GM23338 (cell line): Measurements from ENCODE around the gene IMMP2L. TPM values are rescaled to one million over a fixed set of nuclear protein-coding genes. Genes with fewer than 3 reads are reported as not detected.

ENCODE experiments used
- ATAC-seq: fragments of 200-7000 bp; cut with Tn5 transposase; 3 replicates; pipeline ENCODE4 v1.9.1; 2020
- DNase-seq: peaks from one replicate; pipeline ENCODE4 v3.0.0-alpha.2; 2015; ENCODE audit warnings: low spot score
- H2AFZ ChIP-seq: fragments of 200-600 bp; sonication (generic); 2 replicates; pipeline ENCODE4 v1.8.0; 2016; ENCODE audit warnings: antibody characterized with exemption, mild to moderate bottlenecking, moderate library complexity
- H3F3A ChIP-seq: fragments of 200-600 bp; sonication (generic); replicated peaks from 2 replicates; pipeline ENCODE4 v1.8.0; 2017; ENCODE audit warnings: antibody characterized with exemption, mixed run types, low read depth
- H3K27ac ChIP-seq: fragments of 200-600 bp; sonication (generic); 2 replicates; pipeline ENCODE4 v1.6.1; 2016; ENCODE audit warnings: low read depth
- H3K27me3 ChIP-seq: fragments of 200-600 bp; sonication (generic); 2 replicates; pipeline ENCODE4 v1.8.0; 2016; ENCODE audit warnings: mild to moderate bottlenecking, mixed run types, moderate library complexity; ENCODE audit not compliant: insufficient read depth
- H3K36me3 ChIP-seq: fragments of 200-600 bp; sonication (generic); 2 replicates; pipeline ENCODE4 v1.8.0; 2016; ENCODE audit warnings: mild to moderate bottlenecking; ENCODE audit not compliant: insufficient read depth
- H3K4me1 ChIP-seq: fragments of 200-600 bp; sonication (generic); 2 replicates; pipeline ENCODE4 v1.8.0; 2016; ENCODE audit warnings: mild to moderate bottlenecking, moderate library complexity; ENCODE audit not compliant: insufficient read depth
- H3K4me2 ChIP-seq: fragments of 200-600 bp; sonication (generic); 2 replicates; pipeline ENCODE4 v1.7.1; 2017; ENCODE audit warnings: mixed run types
- H3K4me3 ChIP-seq: fragments of 200-600 bp; sonication (generic); 2 replicates; pipeline ENCODE4 v1.6.1; 2016; ENCODE audit warnings: mixed run types
- H3K79me2 ChIP-seq: fragments of 200-600 bp; sonication (generic); replicated peaks from 2 replicates; pipeline ENCODE4 v1.8.0; 2017; ENCODE audit warnings: mild to moderate bottlenecking; ENCODE audit not compliant: insufficient read depth
- H3K9me2 ChIP-seq: fragments of 200-600 bp; sonication (generic); 2 replicates; pipeline ENCODE4 v1.8.0; 2017; ENCODE audit not compliant: insufficient read depth
- H4K20me1 ChIP-seq: fragments of 200-600 bp; sonication (generic); replicated peaks from 2 replicates; pipeline ENCODE4 v1.8.0; 2017; ENCODE audit warnings: mild to moderate bottlenecking; ENCODE audit not compliant: insufficient read depth
- H3K27ac Mint-ChIP-seq: 2 replicates; pipeline ENCODE4 v1.8.0; 2020; ENCODE audit warnings: inconsistent platforms, mild to moderate bottlenecking, moderate library complexity, mixed read lengths
- H3K27me3 Mint-ChIP-seq: 3 replicates; pipeline ENCODE4 v1.8.0; 2022; ENCODE audit warnings: low read depth, mild to moderate bottlenecking, moderate library complexity, mixed read lengths, inconsistent platforms; ENCODE audit not compliant: insufficient read depth, poor library complexity
- H3K36me3 Mint-ChIP-seq: 3 replicates; pipeline ENCODE4 v1.8.0; 2021; ENCODE audit warnings: low read depth, mild to moderate bottlenecking, inconsistent platforms, moderate library complexity, mixed read lengths
- H3K4me1 Mint-ChIP-seq: 3 replicates; pipeline ENCODE4 v1.8.0; 2020; ENCODE audit warnings: mild to moderate bottlenecking, inconsistent platforms, mixed read lengths
- H3K4me3 Mint-ChIP-seq: 3 replicates; pipeline ENCODE4 v1.8.0; 2021; ENCODE audit warnings: moderate library complexity, mild to moderate bottlenecking, inconsistent platforms, mixed read lengths
- H3K9me3 Mint-ChIP-seq: 3 replicates; pipeline ENCODE4 v1.8.0; 2020; ENCODE audit warnings: moderate library complexity, mild to moderate bottlenecking, inconsistent platforms, mixed read lengths
- JUNB ChIP-seq: IDR thresholded peaks from one replicate; pipeline ENCODE4 v1.6.1; 2016; ENCODE audit warnings: antibody characterized with exemption; ENCODE audit not compliant: unreplicated experiment
- NANOG ChIP-seq: IDR thresholded peaks from 2 replicates; pipeline ENCODE4 v1.6.1; 2016; ENCODE audit warnings: antibody characterized with exemption, borderline replicate concordance
- REST ChIP-seq: IDR thresholded peaks from one replicate; pipeline ENCODE4 v1.6.1; 2018; ENCODE audit warnings: antibody characterized with exemption; ENCODE audit not compliant: unreplicated experiment
- STAT1 ChIP-seq: IDR thresholded peaks from one replicate; pipeline ENCODE4 v1.6.1; 2016; ENCODE audit warnings: antibody characterized with exemption; ENCODE audit not compliant: unreplicated experiment
- ZNF462 ChIP-seq: fragments of 250-450 bp; sonication (Bioruptor Pico); IDR thresholded peaks from 2 replicates; pipeline ENCODE4 v1.5.0; 2020; ENCODE audit warnings: mild to moderate bottlenecking, moderate library complexity
- polyA plus RNA-seq: library from polyadenylated mRNA; unstranded; fragments of >200 nt; fragmentation: Nextera tagmentation; extraction: Ambion mirVana; gene quantifications from 2 replicates; pipeline ENCODE4 v1.2.1, GENCODE V29; 2016
- total RNA-seq: library from RNA; depleted of rRNA; stranded (reverse); fragments of >200 nt; shearing (Covaris generic); gene quantifications from 2 replicates; pipeline ENCODE4 v1.2.3, GENCODE V29; 2014

The IMMP2L gene
- total and polyA plus RNA-seq, 2 experiments from 2014 or later, result 7.3 to 14.0 TPM

- Histone ChIP-seq H3K27me3 (no peaks in the 10 kb centered on the region), H3K9me2 (no peaks in the 10 kb centered on the region), H3K27ac (no peak overlapping the region), H4K20me1 (no peaks in the 10 kb centered on the region), H3F3A (no peaks in the 10 kb centered on the region), H3K4me3 (no peak overlapping the region), H3K4me2 (no peak overlapping the region), H3K79me2 (no peaks in the 10 kb centered on the region), H2AFZ (no peak overlapping the region), H3K36me3 (no peaks in the 10 kb centered on the region), H3K4me1 (no peaks in the 10 kb centered on the region)
- H3K27me3 Mint-ChIP-seq, result no peaks in the 10 kb centered on the region
- no peak overlapping the region for H3K4me3 Mint-ChIP-seq
- H3K4me1 Mint-ChIP-seq, result no peaks in the 10 kb centered on the region
- no peak for DNase-seq
- H3K27ac Mint-ChIP-seq, result no peak overlapping the region
- peaks cover 3% of the 10 kb centered on the region; the same call in 2 of the 3 replicates for H3K9me3 Mint-ChIP-seq
- H3K36me3 Mint-ChIP-seq, result peaks cover 3% of the 10 kb centered on the region; the same call in 1 of the 3 replicates
- no peak for ATAC-seq
- TF ChIP-seq JUNB, result no peak
- no peak for TF ChIP-seq ZNF462 (CRISPR knock-in tag)
- no peak for TF ChIP-seq STAT1
- TF ChIP-seq REST, result no peak
- TF ChIP-seq NANOG, result no peak
Observed at GRCh38 chr7:111477462-111478225, 84.6 kb downstream of the IMMP2L start.
